HG02798 (cell line): ENCODE measurements around the gene VANGL2.
"Not testable (repeated sequence)": the region's sequence is repeated elsewhere in the genome, so short reads cannot be mapped to it uniquely, and the experiment has no call there.

ENCODE experiments used
- ATAC-seq: cut with Tn5 transposase; IDR thresholded peaks from one replicate; pipeline ENCODE4 v1.9.1; 2021; ENCODE audit warnings: mild to moderate bottlenecking; ENCODE audit not compliant: unreplicated experiment, poor library complexity

VANGL2 gene

GRCh38 chr1:160369087-160369486, 31.3 kb upstream of the VANGL2 start:
- ATAC-seq, result no peak

GRCh38 chr1:160370561-160371345, 29.6 kb upstream of the VANGL2 start:
- ATAC-seq, result no peak

GRCh38 chr1:160371346-160371631, 29.1 kb upstream of the VANGL2 start:
- ATAC-seq, result no peak

- ATAC-seq, result no peak
These were observed 28.6 kb upstream of the VANGL2 start for GRCh38 chr1:160371756-160372155.

GRCh38 chr1:160373696-160374095, 26.7 kb upstream of the VANGL2 start:
- ATAC-seq, result no peak

GRCh38 chr1:160374306-160375110, 25.9 kb upstream of the VANGL2 start:
- ATAC-seq, result no peak

- no peak for ATAC-seq
These were observed 24.4 kb upstream of the VANGL2 start for GRCh38 chr1:160375788-160376524.

GRCh38 chr1:160376525-160377131, 23.7 kb upstream of the VANGL2 start:
- no peak for ATAC-seq

GRCh38 chr1:160377585-160378206, 22.7 kb upstream of the VANGL2 start:
- no peak for ATAC-seq

- ATAC-seq, result not testable (repeated sequence)
These were observed 15.6 kb upstream of the VANGL2 start for GRCh38 chr1:160384812-160385211.

- ATAC-seq, result not testable (repeated sequence)
These were observed 12.0 kb upstream of the VANGL2 start for GRCh38 chr1:160388406-160388805.

GRCh38 chr1:160394673-160395072, 5.7 kb upstream of the VANGL2 start:
- ATAC-seq, result no peak

GRCh38 chr1:160397651-160398050, 2.7 kb upstream of the VANGL2 start:
- no peak for ATAC-seq

- ATAC-seq, result no peak
These were observed 1.5 kb upstream of the VANGL2 start for GRCh38 chr1:160398823-160399222.

GRCh38 chr1:160399544-160400222, 681 bp upstream of the VANGL2 start:
- no peak for ATAC-seq

- no peak for ATAC-seq
These were observed 502 bp downstream of the VANGL2 start for GRCh38 chr1:160400646-160401486.

- no peak for ATAC-seq
These were observed 1.1 kb downstream of the VANGL2 start for GRCh38 chr1:160401487-160401805.

- ATAC-seq, result no peak
These were observed 1.8 kb downstream of the VANGL2 start for GRCh38 chr1:160402001-160402795.
